ENCODE data around the gene FOXO6.

DNA sequence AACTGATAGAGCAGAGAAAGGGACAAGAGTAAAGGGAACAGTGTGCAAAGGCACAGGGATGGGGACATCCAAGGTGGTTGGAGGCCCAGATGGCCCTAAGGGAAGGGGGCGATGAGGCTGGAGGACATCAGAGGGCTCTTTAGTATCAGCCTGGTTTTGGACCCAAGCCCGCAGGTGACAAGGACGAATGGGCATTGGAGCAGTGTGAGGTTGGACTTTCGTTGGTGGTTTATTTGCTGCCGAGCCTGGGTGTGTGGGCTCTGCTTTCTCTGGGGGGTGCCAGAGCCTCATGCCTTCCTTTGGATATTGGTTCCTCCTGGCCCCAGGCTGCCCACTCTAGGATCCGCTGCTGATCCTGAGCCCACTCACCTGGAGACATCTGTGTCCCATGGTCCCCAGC is 12.1 kb downstream of the FOXO6 start:
- TF ChIP-seq EZH2 (IDR thresholded peaks at IDR 0.05; ENCODE audit: low read depth, unreplicated experiment) (no peak), CTCF (conservative IDR thresholded peaks at IDR 0.05; ENCODE audit: low read depth in 2 of 2) (no peak), JUNB (IDR thresholded peaks at IDR 0.05; ENCODE audit: unreplicated experiment) (no peak)
